HG03196 (cell line): ENCODE results near the gene KRT83.

Source experiments
- ATAC-seq: cut with Tn5 transposase; IDR thresholded peaks from one replicate; pipeline ENCODE4 v1.9.1; 2021; ENCODE audit not compliant: unreplicated experiment

Gene KRT83

GRCh38 chr12:52267266-52267665, 53.9 kb downstream of the KRT83 start:
- ATAC-seq: no peak

GRCh38 chr12:52266514-52266913, 54.7 kb downstream of the KRT83 start:
- no peak for ATAC-seq

GRCh38 chr12:52264435-52264825, 56.8 kb downstream of the KRT83 start:
- no peak for ATAC-seq
